Loucy (cell line): ENCODE data around the gene LIPF.

Source experiments
- H2AFZ ChIP-seq: fragments of 200-600 bp; sonication (generic); 2 replicates; pipeline ENCODE4 v1.6.0; 2016; ENCODE audit warnings: antibody characterized with exemption, mild to moderate bottlenecking, low read length, moderate library complexity
- H3F3A ChIP-seq: fragments of 200-600 bp; 2 replicates; pipeline ENCODE4 v1.6.0; 2016; ENCODE audit warnings: antibody characterized with exemption, low read depth, mild to moderate bottlenecking
- H3K27me3 ChIP-seq: fragments of 200-600 bp; sonication (generic); 2 replicates; pipeline ENCODE4 v1.6.1; 2014; ENCODE audit warnings: low read length, mild to moderate bottlenecking; ENCODE audit not compliant: insufficient read depth, poor library complexity, severe bottlenecking
- H3K36me3 ChIP-seq: fragments of 200-600 bp; sonication (generic); 2 replicates; pipeline ENCODE4 v1.6.1; 2016; ENCODE audit warnings: low read length; ENCODE audit not compliant: insufficient read depth
- H3K4me1 ChIP-seq: fragments of 200-600 bp; sonication (generic); 2 replicates; pipeline ENCODE4 v1.5.1; 2014; ENCODE audit warnings: low read length, mild to moderate bottlenecking; ENCODE audit not compliant: insufficient read depth, poor library complexity, severe bottlenecking
- H3K4me2 ChIP-seq: fragments of 200-600 bp; sonication (generic); 2 replicates; pipeline ENCODE4 v1.6.0; 2014; ENCODE audit warnings: antibody characterized with exemption, low read length, low read depth, mild to moderate bottlenecking; ENCODE audit not compliant: poor library complexity, severe bottlenecking
- H3K4me3 ChIP-seq: fragments of 200-600 bp; sonication (generic); 2 replicates; pipeline ENCODE4 v1.5.1; 2014; ENCODE audit warnings: low read length, mild to moderate bottlenecking, mixed read lengths; ENCODE audit not compliant: poor library complexity, severe bottlenecking
- H3K79me2 ChIP-seq: fragments of 200-600 bp; sonication (generic); 2 replicates; pipeline ENCODE4 v1.6.1; 2014; ENCODE audit warnings: low read length; ENCODE audit not compliant: insufficient read depth
- H3K9ac ChIP-seq: fragments of 200-600 bp; sonication (generic); 2 replicates; pipeline ENCODE4 v1.6.0; 2014; ENCODE audit warnings: mild to moderate bottlenecking, low read depth, low read length, moderate library complexity; ENCODE audit not compliant: poor library complexity, severe bottlenecking
- H3K9me2 ChIP-seq: fragments of 200-600 bp; sonication (generic); replicated peaks from 2 replicates; pipeline ENCODE4 v1.6.1; 2016; ENCODE audit warnings: low read depth, low read length, mixed read lengths
- H3K9me3 ChIP-seq: fragments of 200-600 bp; sonication (generic); 2 replicates; pipeline ENCODE4 v1.6.1; 2014; ENCODE audit warnings: mild to moderate bottlenecking, antibody characterized with exemption, low read length, low read depth; ENCODE audit not compliant: insufficient read depth
- H4K20me1 ChIP-seq: fragments of 200-600 bp; sonication (generic); 2 replicates; pipeline ENCODE4 v1.6.0; 2014; ENCODE audit warnings: antibody characterized with exemption, low read length, mild to moderate bottlenecking; ENCODE audit not compliant: insufficient read depth, poor library complexity, severe bottlenecking
- CTCF ChIP-seq: fragments of 200-600 bp; sonication (generic); conservative IDR thresholded peaks from 2 replicates; pipeline ENCODE4 v1.5.1; 2014; ENCODE audit warnings: mild to moderate bottlenecking, antibody characterized with exemption, low read length
- EZH2phosphoT487 ChIP-seq: fragments of 200-600 bp; IDR thresholded peaks from 2 replicates; pipeline ENCODE4 v1.6.1; 2018; ENCODE audit warnings: antibody characterized with exemption, mild to moderate bottlenecking, moderate library complexity, borderline replicate concordance

LIPF gene

GRCh38 chr10:88624840-88625239, 39.4 kb upstream of the LIPF start:
- H3K9ac ChIP-seq: no peak overlapping the region
- no peaks in the 10 kb centered on the region for H3F3A ChIP-seq
- H3K27me3 ChIP-seq: no peaks in the 10 kb centered on the region
- H3K4me2 ChIP-seq: no peak overlapping the region
- no peaks in the 10 kb centered on the region for H3K36me3 ChIP-seq
- H3K4me3 ChIP-seq: no peak overlapping the region
- no peaks in the 10 kb centered on the region for H3K4me1 ChIP-seq
- H3K9me2 ChIP-seq: 0 out of 2 replicates have a peak, but pooled peaks cover 5% of the 10 kb centered on the region
- H2AFZ ChIP-seq: no peak overlapping the region
- no peaks in the 10 kb centered on the region for H3K79me2 ChIP-seq
- TF ChIP-seq EZH2phosphoT487: no peak
- TF ChIP-seq CTCF: no peak
- no peaks in the 10 kb centered on the region; the same call in 1 of the 2 replicates for H3K9me3 ChIP-seq
- H4K20me1 ChIP-seq: no peaks in the 10 kb centered on the region

- TF ChIP-seq EZH2phosphoT487 (no peak), CTCF (no peak)
These were observed 24.1 kb upstream of the LIPF start for GRCh38 chr10:88640186-88640585.

GRCh38 chr10:88642209-88642608, 22.0 kb upstream of the LIPF start:
- H2AFZ ChIP-seq: no peak overlapping the region
- H3K4me2 ChIP-seq: no peak overlapping the region
- no peaks in the 10 kb centered on the region for H3K9me2 ChIP-seq
- TF ChIP-seq CTCF: no peak
- no peak for TF ChIP-seq EZH2phosphoT487
- H3K79me2 ChIP-seq: no peaks in the 10 kb centered on the region
- H4K20me1 ChIP-seq: no peaks in the 10 kb centered on the region
- no peaks in the 10 kb centered on the region for H3K27me3 ChIP-seq
- H3K36me3 ChIP-seq: no peaks in the 10 kb centered on the region
- H3K9ac ChIP-seq: no peak overlapping the region
- peaks cover 8% of the 10 kb centered on the region for H3K4me1 ChIP-seq
- no peak overlapping the region for H3K4me3 ChIP-seq
- H3F3A ChIP-seq: no peaks in the 10 kb centered on the region
- no peaks in the 10 kb centered on the region for H3K9me3 ChIP-seq

More at GRCh38 chr10:88640186-88640585, 24.1 kb upstream of the LIPF start:
- no peaks in the 10 kb centered on the region for H3K36me3 ChIP-seq
- H3K4me3 ChIP-seq: no peak overlapping the region
- H3K79me2 ChIP-seq: no peaks in the 10 kb centered on the region
- no peaks in the 10 kb centered on the region for H4K20me1 ChIP-seq
- no peaks in the 10 kb centered on the region for H3F3A ChIP-seq
- no peak overlapping the region for H3K4me2 ChIP-seq
- no peak overlapping the region for H3K9ac ChIP-seq
- H3K9me3 ChIP-seq: no peaks in the 10 kb centered on the region
- no peaks in the 10 kb centered on the region for H3K27me3 ChIP-seq
- H3K4me1 ChIP-seq: no peaks in the 10 kb centered on the region
- no peak overlapping the region for H2AFZ ChIP-seq
- no peaks in the 10 kb centered on the region for H3K9me2 ChIP-seq
